Testis (tissue), 2 donors: ENCODE data around the gene UVRAG.

ENCODE experiments used
- CTCF ChIP-seq, 3 experiments: fragments of 450-650 bp in 2 of 3; fragments of 200-600 bp in 1 of 3; sonication (generic) in 1 of 3; IDR thresholded peaks; one replicate each; pipeline ENCODE4 v1.5.1; 2016 to 2019; ENCODE audit warnings: antibody characterized with exemption in 3 of 3, mild to moderate bottlenecking in 2 of 3, moderate library complexity in 1 of 3
- POLR2A ChIP-seq: fragments of 450-650 bp; IDR thresholded peaks from one replicate; pipeline ENCODE4 v1.6.1; 2017; ENCODE audit warnings: antibody characterized with exemption, mild to moderate bottlenecking, moderate library complexity

- no peak for TF ChIP-seq CTCF (IDR thresholded peaks at IDR 0.05)
- TF ChIP-seq POLR2A, result no peak
These were observed 208.4 kb downstream of the UVRAG start for GRCh38 chr11:76023236-76024068.
